Measurements from ENCODE around the gene PTEN.
"Not testable (repeated sequence)": the region's sequence is repeated elsewhere in the genome, so short reads cannot be mapped to it uniquely, and the experiment has no call there.

The PTEN gene

GRCh38 chr10:87863053-87863943, at the start of gene PTEN, which contains the start of gene KLLN:
Gene PTEN, plus strand, starts transcription at chr10:87863625. Its CDS starts 845 bp downstream, at chr10:87864470.
Gene KLLN, minus strand, starts transcription at chr10:87863533. Its CDS starts 1,046 bp downstream, at chr10:87862487.
- DNase-seq = peak; percentile 94

- no peak for DNase-seq
Measured at GRCh38 chr10:87816163-87816897, 47.1 kb upstream of the PTEN start.

GRCh38 chr10:87816898-87817608, 46.4 kb upstream of the PTEN start:
- no peak for DNase-seq

- peak; percentile 96 for DNase-seq
Measured at GRCh38 chr10:87817609-87818504, 45.6 kb upstream of the PTEN start, which contains the start of gene ATAD1. Gene ATAD1, minus strand, starts transcription at chr10:87818226. Its CDS starts 3,627 bp downstream, at chr10:87814599.

GRCh38 chr10:87818505-87819288, 44.7 kb upstream of the PTEN start:
- DNase-seq = peak; percentile 89

GRCh38 chr10:87819289-87819585, 44.2 kb upstream of the PTEN start:
- no peak for DNase-seq

GRCh38 chr10:87826653-87827052, 36.8 kb upstream of the PTEN start:
- DNase-seq = no peak

- no peak for DNase-seq
Measured at GRCh38 chr10:87827681-87828080, 35.7 kb upstream of the PTEN start.

- DNase-seq = not testable (repeated sequence)
Measured at GRCh38 chr10:87829051-87829450, 34.4 kb upstream of the PTEN start.

GRCh38 chr10:87829986-87830729, 33.3 kb upstream of the PTEN start:
- no peak for DNase-seq

GRCh38 chr10:87836098-87836497, 27.3 kb upstream of the PTEN start:
- DNase-seq = no peak

- no peak for DNase-seq
Measured at GRCh38 chr10:87837445-87837844, 26.0 kb upstream of the PTEN start.

- DNase-seq = no peak
Measured at GRCh38 chr10:87838650-87839049, 24.8 kb upstream of the PTEN start.

- no peak for DNase-seq
Measured at GRCh38 chr10:87841186-87841585, 22.2 kb upstream of the PTEN start.

- no peak for DNase-seq
Measured at GRCh38 chr10:87842220-87842641, 21.2 kb upstream of the PTEN start.

- no peak for DNase-seq
Measured at GRCh38 chr10:87842776-87843497, 20.5 kb upstream of the PTEN start.

- no peak for DNase-seq
Measured at GRCh38 chr10:87843714-87844113, 19.7 kb upstream of the PTEN start.

- no peak for DNase-seq
Measured at GRCh38 chr10:87844837-87845623, 18.4 kb upstream of the PTEN start.

- no peak for DNase-seq
Measured at GRCh38 chr10:87845624-87845998, 17.8 kb upstream of the PTEN start.

Data from activated effector memory CD4-positive, alpha-beta T cell treated with anti-CD3 and anti-CD28 coated beads, Interleukin-2, amount 50 U/mL, for 16 hours (primary cell).